HEK293 (cell line): Measurements from ENCODE around the gene FAM169A.

Experiments used
- CTCF ChIA-PET: fragments of 350-600 bp; formaldehyde crosslinking; extraction: SDS; loops from one replicate; lab custom pipeline; 2021; ENCODE audit warnings: antibody characterized with exemption; lab: Yijun Ruan, JAX
- POLR2A ChIA-PET: fragments of 300-600 bp; formaldehyde crosslinking; extraction: SDS; loops from one replicate; lab custom pipeline; 2020; ENCODE audit warnings: antibody characterized with exemption, inconsistent platforms; lab: Yijun Ruan, JAX
- H3K27ac ChIP-seq: fragments of 200-500 bp; sonication (Bioruptor generic); 2 replicates; pipeline ENCODE4 v1.5.1; 2014; ENCODE audit warnings: low read depth, low read length, control low read depth, inconsistent platforms; ENCODE audit errors: extremely low read depth
- H3K36me3 ChIP-seq, 2 experiments: fragments of 200-500 bp in 1 of 2; sonication (Bioruptor generic) in 1 of 2; 1 replicate in 1 of 2; 2 replicates in 1 of 2; pipeline ENCODE4 v1.5.1; 2014 to 2017; ENCODE audit warnings: inconsistent platforms in 2 of 2, low read length in 2 of 2; ENCODE audit not compliant: control insufficient read depth in 2 of 2, insufficient read depth in 1 of 2
- H3K4me1 ChIP-seq: fragments of 200-500 bp; sonication (Bioruptor generic); 2 replicates; pipeline ENCODE4 v1.5.1; 2014; ENCODE audit warnings: mild to moderate bottlenecking, low read length, inconsistent platforms; ENCODE audit not compliant: control insufficient read depth, insufficient read depth
- H3K4me3 ChIP-seq: 2 replicates; pipeline ENCODE4 v1.5.1; 2011; ENCODE audit warnings: low read depth, mild to moderate bottlenecking, control low read depth, low read length, moderate library complexity
- H3K9me3 ChIP-seq: fragments of 200-500 bp; sonication (Bioruptor generic); 2 replicates; pipeline ENCODE4 v1.5.1; 2014; ENCODE audit warnings: low read depth, low read length, inconsistent platforms; ENCODE audit not compliant: control insufficient read depth, insufficient read depth
- ATF2 ChIP-seq: fragments of 450-650 bp; formaldehyde crosslinking; IDR thresholded peaks from 2 replicates; pipeline ENCODE4 v1.5.1; 2016; ENCODE audit warnings: missing biosample characterization, missing genetic modification characterization, low read depth
- FEZF1 ChIP-seq: fragments of 450-650 bp; formaldehyde crosslinking; IDR thresholded peaks from 2 replicates; pipeline ENCODE4 v1.5.1; 2016; ENCODE audit warnings: missing biosample characterization, missing genetic modification characterization
- GLI2 ChIP-seq: fragments of 450-650 bp; formaldehyde crosslinking; IDR thresholded peaks from 2 replicates; pipeline ENCODE4; 2017; ENCODE audit warnings: missing biosample characterization, missing genetic modification characterization, low read depth, borderline replicate concordance
- IKZF3 ChIP-seq: fragments of 450-650 bp; IDR thresholded peaks from 2 replicates; pipeline ENCODE4 v1.5.0; 2018; ENCODE audit warnings: missing biosample characterization, mild to moderate bottlenecking, missing genetic modification characterization, moderate library complexity
- KLF7 ChIP-seq: fragments of 450-650 bp; formaldehyde crosslinking; IDR thresholded peaks from 2 replicates; pipeline ENCODE4 v1.5.1; 2016; ENCODE audit warnings: missing biosample characterization, missing genetic modification characterization, borderline replicate concordance
- PRDM6 ChIP-seq: fragments of 450-650 bp; formaldehyde crosslinking; IDR thresholded peaks from 2 replicates; pipeline ENCODE4 v1.5.1; 2017; ENCODE audit warnings: missing biosample characterization, missing genetic modification characterization
- SETDB1 ChIP-seq: IDR thresholded peaks from one replicate; pipeline ENCODE4 v1.6.1; 2017; ENCODE audit warnings: mild to moderate bottlenecking, low read length, moderate library complexity, mixed read lengths; ENCODE audit not compliant: insufficient read length
- WT1 ChIP-seq: fragments of 450-650 bp; formaldehyde crosslinking; IDR thresholded peaks from 2 replicates; pipeline ENCODE4 v1.5.1; 2016; ENCODE audit warnings: missing biosample characterization, missing genetic modification characterization
- ZBTB8A ChIP-seq: fragments of 450-650 bp; formaldehyde crosslinking; IDR thresholded peaks from 2 replicates; pipeline ENCODE4 v1.5.1; 2016; ENCODE audit warnings: missing biosample characterization, missing genetic modification characterization
- ZNF10 ChIP-seq: fragments of 450-650 bp; formaldehyde crosslinking; IDR thresholded peaks from 2 replicates; pipeline ENCODE4 v1.5.1; 2017; ENCODE audit warnings: missing biosample characterization, missing genetic modification characterization
- ZNF132 ChIP-seq: fragments of 450-650 bp; formaldehyde crosslinking; IDR thresholded peaks from 2 replicates; pipeline ENCODE4 v1.5.1; 2017; ENCODE audit warnings: missing biosample characterization, missing genetic modification characterization, borderline replicate concordance
- ZNF133 ChIP-seq: fragments of 450-650 bp; formaldehyde crosslinking; IDR thresholded peaks from 2 replicates; pipeline ENCODE4 v1.5.1; 2016; ENCODE audit warnings: missing biosample characterization, missing genetic modification characterization
- ZNF140 ChIP-seq: fragments of 450-650 bp; formaldehyde crosslinking; IDR thresholded peaks from 2 replicates; pipeline ENCODE4 v1.5.1; 2016; ENCODE audit warnings: missing biosample characterization, missing genetic modification characterization
- ZNF19 ChIP-seq: fragments of 450-650 bp; formaldehyde crosslinking; IDR thresholded peaks from 2 replicates; pipeline ENCODE4; 2016; ENCODE audit warnings: missing biosample characterization, missing genetic modification characterization, low read depth
- ZNF248 ChIP-seq: fragments of 450-650 bp; formaldehyde crosslinking; IDR thresholded peaks from 2 replicates; pipeline ENCODE4 v1.5.1; 2017; ENCODE audit warnings: missing biosample characterization, missing genetic modification characterization
- ZNF274 ChIP-seq, 2 experiments: fragments of 200-500 bp in 1 of 2; fragments of 450-650 bp in 1 of 2; sonication (Bioruptor generic) in 1 of 2; formaldehyde crosslinking in 1 of 2; IDR thresholded peaks; 2 replicates each; pipeline versions ENCODE4 v1.5.1 to v1.6.1; 2014 to 2016; ENCODE audit warnings: borderline replicate concordance in 1 of 2, inconsistent platforms in 1 of 2, low read length in 1 of 2, missing biosample characterization in 1 of 2, missing genetic modification characterization in 1 of 2
- ZNF324 ChIP-seq: fragments of 450-650 bp; formaldehyde crosslinking; IDR thresholded peaks from 2 replicates; pipeline ENCODE4 v1.5.1; 2016; ENCODE audit warnings: missing biosample characterization, missing genetic modification characterization
- ZNF354C ChIP-seq: fragments of 450-650 bp; formaldehyde crosslinking; IDR thresholded peaks from 2 replicates; pipeline ENCODE4 v1.5.1; 2016; ENCODE audit warnings: missing biosample characterization, missing genetic modification characterization, low read depth, borderline replicate concordance
- ZNF48 ChIP-seq: fragments of 450-650 bp; formaldehyde crosslinking; IDR thresholded peaks from 2 replicates; pipeline ENCODE4 v1.5.1; 2016; ENCODE audit warnings: missing biosample characterization, missing genetic modification characterization
- ZNF558 ChIP-seq: fragments of 450-650 bp; formaldehyde crosslinking; IDR thresholded peaks from 2 replicates; pipeline ENCODE4 v1.5.1; 2016; ENCODE audit warnings: missing biosample characterization, missing genetic modification characterization
- ZNF623 ChIP-seq: fragments of 450-650 bp; formaldehyde crosslinking; IDR thresholded peaks from 2 replicates; pipeline ENCODE4 v1.5.1; 2016; ENCODE audit warnings: missing biosample characterization, missing genetic modification characterization
- ZNF626 ChIP-seq: fragments of 450-650 bp; sonication (Bioruptor Pico); formaldehyde crosslinking; IDR thresholded peaks from 2 replicates; pipeline ENCODE4 v1.5.1; 2018; ENCODE audit warnings: missing biosample characterization, missing genetic modification characterization, inconsistent platforms
- ZNF670 ChIP-seq: fragments of 450-650 bp; formaldehyde crosslinking; IDR thresholded peaks from 2 replicates; pipeline ENCODE4 v1.5.1; 2016; ENCODE audit warnings: missing biosample characterization, missing genetic modification characterization, low read depth
- ZNF76 ChIP-seq: fragments of 450-650 bp; formaldehyde crosslinking; IDR thresholded peaks from 2 replicates; pipeline ENCODE4; 2016; ENCODE audit warnings: low read depth, missing biosample characterization, missing genetic modification characterization, borderline replicate concordance
- ZNF791 ChIP-seq: fragments of 450-650 bp; formaldehyde crosslinking; IDR thresholded peaks from 2 replicates; pipeline ENCODE4 v1.5.1; 2016; ENCODE audit warnings: missing biosample characterization, missing genetic modification characterization
- ZNF843 ChIP-seq: fragments of 450-650 bp; formaldehyde crosslinking; IDR thresholded peaks from 2 replicates; pipeline ENCODE4 v1.5.1; 2016; ENCODE audit warnings: missing biosample characterization, missing genetic modification characterization
- TF ChIP-seq, protein P1 (sequence below): fragments of 450-650 bp; formaldehyde crosslinking; IDR thresholded peaks from 2 replicates; pipeline ENCODE4 v1.5.1; 2016; ENCODE audit warnings: missing biosample characterization, missing genetic modification characterization
- TF ChIP-seq, protein P2 (sequence below): fragments of 450-650 bp; formaldehyde crosslinking; IDR thresholded peaks from 2 replicates; pipeline ENCODE4 v1.5.1; 2016; ENCODE audit warnings: missing biosample characterization, missing genetic modification characterization
- TF ChIP-seq, protein P3 (sequence below): fragments of 450-650 bp; formaldehyde crosslinking; IDR thresholded peaks from 2 replicates; pipeline ENCODE4 v1.5.1; 2016; ENCODE audit warnings: missing biosample characterization, missing genetic modification characterization

The FAM169A gene

GRCh38 chr5:74801197-74801596 lies 65.0 kb downstream of the FAM169A start:
- ChIA-PET POLR2A (no interaction called here), CTCF (interaction anchor here (0.8 to 1.2 kb wide), 2 partner anchors 34 to 249 kb away, joined by 3 read pairs; no protein-coding TSS in a partner anchor)
- Histone ChIP-seq H3K4me1 (peaks cover under 1% of the 10 kb centered on the region; the same call in 1 of the 2 replicates), H3K27ac (no peak overlapping the region), H3K9me3 (no peaks in the 10 kb centered on the region), H3K4me3 (no peak overlapping the region), H3K36me3 (peaks cover 12 to 50% of the 10 kb centered on the region in 2 experiments)
- TF ChIP-seq IKZF3 (tag by site-specific recombination) (no peak), ZNF354C (tag by site-specific recombination) (no peak), ZNF324 (tag by site-specific recombination) (no peak), ZNF140 (tag by site-specific recombination) (no peak), ZNF132 (tag by site-specific recombination) (no peak), ZNF76 (no peak), ZBTB8A (no peak), FEZF1 (tag by site-specific recombination) (no peak), ZNF10 (tag by site-specific recombination) (no peak), ZNF19 (no peak), ZNF670 (tag by site-specific recombination) (no peak), WT1 (tag by site-specific recombination) (no peak), ZNF133 (tag by site-specific recombination) (no peak), ZNF48 (tag by site-specific recombination) (no peak), ZNF274 (IDR thresholded peaks at IDR 0.05; ENCODE audit: low read length) (no peak), ZNF274 (tag by site-specific recombination; IDR thresholded peaks at IDR 0.05; ENCODE audit: borderline replicate concordance) (no peak), ZNF843 (tag by site-specific recombination) (no peak)
- TF ChIP-seq, protein P1, sequence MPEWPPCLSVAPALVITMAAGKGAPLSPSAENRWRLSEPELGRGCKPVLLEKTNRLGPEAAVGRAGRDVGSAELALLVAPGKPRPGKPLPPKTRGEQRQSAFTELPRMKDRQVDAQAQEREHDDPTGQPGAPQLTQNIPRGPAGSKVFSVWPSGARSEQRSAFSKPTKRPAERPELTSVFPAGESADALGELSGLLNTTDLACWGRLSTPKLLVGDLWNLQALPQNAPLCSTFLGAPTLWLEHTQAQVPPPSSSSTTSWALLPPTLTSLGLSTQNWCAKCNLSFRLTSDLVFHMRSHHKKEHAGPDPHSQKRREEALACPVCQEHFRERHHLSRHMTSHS (tag by site-specific recombination): no peak
- TF ChIP-seq, protein P2, sequence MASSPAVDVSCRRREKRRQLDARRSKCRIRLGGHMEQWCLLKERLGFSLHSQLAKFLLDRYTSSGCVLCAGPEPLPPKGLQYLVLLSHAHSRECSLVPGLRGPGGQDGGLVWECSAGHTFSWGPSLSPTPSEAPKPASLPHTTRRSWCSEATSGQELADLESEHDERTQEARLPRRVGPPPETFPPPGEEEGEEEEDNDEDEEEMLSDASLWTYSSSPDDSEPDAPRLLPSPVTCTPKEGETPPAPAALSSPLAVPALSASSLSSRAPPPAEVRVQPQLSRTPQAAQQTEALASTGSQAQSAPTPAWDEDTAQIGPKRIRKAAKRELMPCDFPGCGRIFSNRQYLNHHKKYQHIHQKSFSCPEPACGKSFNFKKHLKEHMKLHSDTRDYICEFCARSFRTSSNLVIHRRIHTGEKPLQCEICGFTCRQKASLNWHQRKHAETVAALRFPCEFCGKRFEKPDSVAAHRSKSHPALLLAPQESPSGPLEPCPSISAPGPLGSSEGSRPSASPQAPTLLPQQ (tag by site-specific recombination): no peak
- TF ChIP-seq, protein P3, sequence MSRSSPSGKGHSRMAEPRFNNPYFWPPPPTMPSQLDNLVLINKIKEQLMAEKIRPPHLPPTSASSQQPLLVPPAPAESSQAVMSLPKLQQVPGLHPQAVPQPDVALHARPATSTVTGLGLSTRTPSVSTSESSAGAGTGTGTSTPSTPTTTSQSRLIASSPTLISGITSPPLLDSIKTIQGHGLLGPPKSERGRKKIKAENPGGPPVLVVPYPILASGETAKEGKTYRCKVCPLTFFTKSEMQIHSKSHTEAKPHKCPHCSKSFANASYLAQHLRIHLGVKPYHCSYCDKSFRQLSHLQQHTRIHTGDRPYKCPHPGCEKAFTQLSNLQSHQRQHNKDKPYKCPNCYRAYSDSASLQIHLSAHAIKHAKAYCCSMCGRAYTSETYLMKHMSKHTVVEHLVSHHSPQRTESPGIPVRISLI (tag by site-specific recombination): no peak

DNA sequence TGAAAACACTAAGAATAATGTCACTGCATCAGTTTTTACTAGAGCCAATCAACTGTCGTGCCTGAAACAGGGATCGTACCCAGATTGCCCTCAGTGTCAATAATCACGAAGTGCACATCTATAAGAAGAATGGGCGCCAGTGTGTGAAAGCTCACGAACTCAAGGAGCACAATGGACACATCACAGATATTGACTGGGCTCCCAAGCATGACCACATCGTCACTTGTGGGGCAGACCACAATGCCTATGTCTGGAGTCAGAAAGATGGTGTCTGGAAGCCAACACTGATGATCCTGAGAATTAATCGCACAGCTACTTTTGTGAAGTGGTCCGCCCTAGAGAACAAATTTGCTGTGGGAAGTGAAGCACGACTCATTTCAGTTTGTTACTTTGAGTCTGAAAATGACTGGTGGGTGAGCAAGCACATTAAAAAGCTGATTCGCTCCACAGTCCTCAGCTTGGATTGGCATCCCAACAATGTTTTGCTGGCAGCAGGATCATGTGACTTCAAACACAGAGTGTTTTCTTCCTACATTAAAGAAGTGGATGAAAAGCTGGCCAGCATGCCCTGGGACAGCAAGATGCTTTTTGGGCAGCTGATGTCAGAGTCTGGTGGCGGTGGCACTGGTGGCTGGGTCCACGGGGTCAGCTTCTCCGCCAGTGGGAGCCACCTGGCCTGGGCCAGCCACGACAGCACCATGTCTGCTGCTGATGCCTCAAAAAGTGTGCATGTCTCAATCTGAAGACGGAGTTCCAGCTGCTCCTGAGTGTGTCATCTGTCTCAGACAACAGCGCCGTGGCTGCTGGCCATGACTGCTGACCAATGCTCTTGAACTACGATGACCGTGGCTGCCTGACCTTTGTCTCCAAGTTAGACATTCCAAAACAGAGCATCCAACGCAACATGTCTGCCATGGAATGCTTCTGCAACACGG lies 66.9 kb downstream of the FAM169A start:
- H3K4me1 ChIP-seq: no peaks in the 10 kb centered on the region
- H3K9me3 ChIP-seq: no peaks in the 10 kb centered on the region
- no peak overlapping the region for H3K4me3 ChIP-seq
- no peak overlapping the region for H3K27ac ChIP-seq
- CTCF ChIA-PET: no interaction called here
- peaks cover 18 to 46% of the 10 kb centered on the region in 2 experiments for H3K36me3 ChIP-seq
- POLR2A ChIA-PET: no interaction called here
- TF ChIP-seq PRDM6 (tag by site-specific recombination): no peak
- TF ChIP-seq KLF7: no peak
- TF ChIP-seq GLI2: no peak
- no peak for TF ChIP-seq ZNF248 (tag by site-specific recombination)
- TF ChIP-seq SETDB1: no peak
- no peak for TF ChIP-seq ZNF791 (tag by site-specific recombination)
- no peak for TF ChIP-seq ZNF623 (tag by site-specific recombination)
- TF ChIP-seq ATF2 (tag by site-specific recombination): no peak
- TF ChIP-seq ZBTB8A: no peak
- TF ChIP-seq ZNF558 (tag by site-specific recombination): no peak
- TF ChIP-seq ZNF626 (tag by site-specific recombination): no peak
